PC-9 (cell line): Measurements from ENCODE around the gene TMEM163. TPM values are rescaled to one million over a fixed set of nuclear protein-coding genes. Genes with fewer than 3 reads are reported as not detected.

Experiments used
- BruUV-seq: library from RNA; stranded (reverse); fragments of 400-500 nt; replicated peaks from 2 replicates; lab custom pipeline; 2021; lab: Mats Ljungman, UMichigan
- CTCF ChIA-PET: fragments of 300-600 bp; sonication (Branson Sonifier 250); formaldehyde crosslinking; loops from one replicate; lab custom pipeline; 2022; ENCODE audit warnings: antibody characterized with exemption; lab: Charles Lee
- POLR2A ChIA-PET: fragments of 300-600 bp; sonication (Branson Sonifier 250); formaldehyde crosslinking; loops from one replicate; lab custom pipeline; 2022; ENCODE audit warnings: antibody characterized with exemption; ENCODE audit not compliant: unreplicated experiment; lab: Charles Lee
- DNase-seq, 2 experiments: peaks; one replicate each; pipeline versions ENCODE4 v3.0.0 to v3.0.0-alpha.2; 2015 to 2022; ENCODE audit warnings: mixed read lengths in 1 of 2
- H2AFZ ChIP-seq: fragments of 200-600 bp; sonication (generic); 2 replicates; pipeline ENCODE4 v1.8.1; 2017; ENCODE audit warnings: antibody characterized with exemption
- H3F3A ChIP-seq: fragments of 200-600 bp; sonication (generic); 2 replicates; pipeline ENCODE4 v1.8.1; 2017; ENCODE audit warnings: antibody characterized with exemption, mild to moderate bottlenecking, low read depth; ENCODE audit not compliant: insufficient read depth
- H3K27ac ChIP-seq: fragments of 200-600 bp; sonication (generic); 2 replicates; pipeline ENCODE4 v1.6.1; 2016; ENCODE audit warnings: mixed run types
- H3K27me3 ChIP-seq: fragments of 200-600 bp; sonication (generic); 2 replicates; pipeline ENCODE4 v1.6.1; 2016; ENCODE audit warnings: low read depth, mixed run types; ENCODE audit not compliant: insufficient read depth
- H3K36me3 ChIP-seq: fragments of 200-600 bp; sonication (generic); 2 replicates; pipeline ENCODE4 v1.6.1; 2016; ENCODE audit warnings: low read depth, mixed run types
- H3K4me1 ChIP-seq: fragments of 200-600 bp; sonication (generic); replicated peaks from 2 replicates; pipeline ENCODE4 v1.6.1; 2016; ENCODE audit warnings: mixed run types; ENCODE audit not compliant: insufficient read depth
- H3K4me2 ChIP-seq: fragments of 200-600 bp; sonication (generic); 2 replicates; pipeline ENCODE4 v1.6.1; 2017; ENCODE audit warnings: mixed run types
- H3K4me3 ChIP-seq: fragments of 200-600 bp; sonication (generic); 2 replicates; pipeline ENCODE4 v1.6.1; 2016; ENCODE audit warnings: mixed run types
- H3K79me2 ChIP-seq: fragments of 200-600 bp; sonication (generic); 2 replicates; pipeline ENCODE4 v1.6.1; 2017; ENCODE audit warnings: low read depth, mixed run types
- H3K9me2 ChIP-seq: fragments of 200-600 bp; sonication (generic); 2 replicates; pipeline ENCODE4 v1.8.1; 2017; ENCODE audit warnings: mild to moderate bottlenecking; ENCODE audit not compliant: insufficient read depth
- H3K9me3 ChIP-seq: fragments of 200-600 bp; sonication (generic); 2 replicates; pipeline ENCODE4 v1.8.1; 2016; ENCODE audit warnings: low read depth; ENCODE audit not compliant: insufficient read depth
- H4K20me1 ChIP-seq: fragments of 200-600 bp; sonication (generic); 2 replicates; pipeline ENCODE4 v1.8.1; 2017; ENCODE audit not compliant: insufficient read depth
- CTCF ChIP-seq: fragments of 200-600 bp; sonication (generic); conservative IDR thresholded peaks from 2 replicates; pipeline ENCODE4 v1.6.1; 2017; ENCODE audit warnings: mixed run types, antibody characterized with exemption, mild to moderate bottlenecking, moderate library complexity
- EZH2 ChIP-seq: fragments of 200-600 bp; sonication (generic); IDR thresholded peaks from 2 replicates; pipeline ENCODE4 v1.8.0; 2017; ENCODE audit warnings: antibody characterized with exemption, low read depth
- intact Hi-C: fragments of 100-400 bp; cut with micrococcal nuclease; formaldehyde crosslinking; loops from one replicate; pipeline ENCODE4 v1.10.0; 2022; ENCODE audit not compliant: unreplicated experiment
- total RNA-seq: library from RNA; stranded (reverse); gene quantifications from 2 replicates; pipeline ENCODE4 v1.2.3, GENCODE V29; 2021

The TMEM163 gene
- total RNA-seq, 1 experiment from 2014 or later = 1.4 TPM

- 0 out of 2 replicates have a peak, but pooled peaks cover 4% of the 10 kb centered on the region for H3K4me1 ChIP-seq
- H3K4me2 ChIP-seq = no peak overlapping the region
- CTCF ChIA-PET = no interaction called here
- no peaks in the 10 kb centered on the region for H3K9me3 ChIP-seq
- H3K79me2 ChIP-seq = no peaks in the 10 kb centered on the region
- no peaks in the 10 kb centered on the region for H3F3A ChIP-seq
- no peak overlapping the region for H2AFZ ChIP-seq
- H3K27ac ChIP-seq = no peak overlapping the region
- TF ChIP-seq EZH2 (no peak), CTCF (no peak)
- no peak for DNase-seq
- BruUV-seq = no TSS peak
- no peak overlapping the region for H3K4me3 ChIP-seq
- intact Hi-C loops = no loop called here
- H3K27me3 ChIP-seq = peaks cover 9% of the 10 kb centered on the region
- POLR2A ChIA-PET = no interaction called here
- H3K36me3 ChIP-seq = no peaks in the 10 kb centered on the region
- H3K9me2 ChIP-seq = no peaks in the 10 kb centered on the region
- no peaks in the 10 kb centered on the region for H4K20me1 ChIP-seq
Observed at GRCh38 chr2:134713606-134714005, 5.2 kb downstream of the TMEM163 start.

GRCh38 chr2:134713176-134713575 lies 5.6 kb downstream of the TMEM163 start:
- H3K9me2 ChIP-seq = no peaks in the 10 kb centered on the region
- BruUV-seq = no TSS peak
- 0 out of 2 replicates have a peak, but pooled peaks cover 4% of the 10 kb centered on the region for H3K4me1 ChIP-seq
- no peaks in the 10 kb centered on the region for H4K20me1 ChIP-seq
- H3F3A ChIP-seq = no peaks in the 10 kb centered on the region
- TF ChIP-seq EZH2 = no peak
- no peak for TF ChIP-seq CTCF
- no peak overlapping the region for H3K4me3 ChIP-seq
- no peak overlapping the region for H3K27ac ChIP-seq
- no peaks in the 10 kb centered on the region for H3K36me3 ChIP-seq
- POLR2A ChIA-PET = no interaction called here
- CTCF ChIA-PET = no interaction called here
- H3K9me3 ChIP-seq = no peaks in the 10 kb centered on the region
- no peak overlapping the region for H3K4me2 ChIP-seq
- H3K27me3 ChIP-seq = peaks cover 7% of the 10 kb centered on the region
- DNase-seq = no peak
- H2AFZ ChIP-seq = no peak overlapping the region
- intact Hi-C loops = no loop called here
- H3K79me2 ChIP-seq = no peaks in the 10 kb centered on the region

GRCh38 chr2:134712736-134713135 lies 6.1 kb downstream of the TMEM163 start:
- no peak for DNase-seq
- Histone ChIP-seq H3K4me1 (0 out of 2 replicates have a peak, but pooled peaks cover under 1% of the 10 kb centered on the region), H3K27ac (no peak overlapping the region), H3K36me3 (no peaks in the 10 kb centered on the region), H3F3A (no peaks in the 10 kb centered on the region), H3K9me2 (no peaks in the 10 kb centered on the region), H4K20me1 (no peaks in the 10 kb centered on the region), H3K79me2 (no peaks in the 10 kb centered on the region), H2AFZ (no peak overlapping the region), H3K4me2 (no peak overlapping the region), H3K27me3 (peaks cover 3% of the 10 kb centered on the region), H3K4me3 (no peak overlapping the region), H3K9me3 (no peaks in the 10 kb centered on the region)
- intact Hi-C loops = no loop called here
- TF ChIP-seq CTCF (no peak), EZH2 (no peak)
- no TSS peak for BruUV-seq
- POLR2A ChIA-PET = no interaction called here
- CTCF ChIA-PET = interaction anchor here (0.7 kb wide), 1 partner anchor 26 kb away, joined by 3 read pairs; no protein-coding TSS in a partner anchor
